Stimulated activated CD4-positive, alpha-beta T cell treated with anti-CD3 and anti-CD28 coated beads, Interleukin-1b, Interleukin-23, amount 100 ng/mL, for 1 hour (primary cell): ENCODE measurements around the gene SMC6.
A peak's percentile ranks its signal among the peaks of the same experiment; 100 is the strongest.

Source experiments
- DNase-seq, 2 donors: peaks; one replicate each; pipeline ENCODE4 v3.0.0-alpha.2; 2020; ENCODE audit warnings: low read depth in 2 of 2

Gene SMC6

DNA sequence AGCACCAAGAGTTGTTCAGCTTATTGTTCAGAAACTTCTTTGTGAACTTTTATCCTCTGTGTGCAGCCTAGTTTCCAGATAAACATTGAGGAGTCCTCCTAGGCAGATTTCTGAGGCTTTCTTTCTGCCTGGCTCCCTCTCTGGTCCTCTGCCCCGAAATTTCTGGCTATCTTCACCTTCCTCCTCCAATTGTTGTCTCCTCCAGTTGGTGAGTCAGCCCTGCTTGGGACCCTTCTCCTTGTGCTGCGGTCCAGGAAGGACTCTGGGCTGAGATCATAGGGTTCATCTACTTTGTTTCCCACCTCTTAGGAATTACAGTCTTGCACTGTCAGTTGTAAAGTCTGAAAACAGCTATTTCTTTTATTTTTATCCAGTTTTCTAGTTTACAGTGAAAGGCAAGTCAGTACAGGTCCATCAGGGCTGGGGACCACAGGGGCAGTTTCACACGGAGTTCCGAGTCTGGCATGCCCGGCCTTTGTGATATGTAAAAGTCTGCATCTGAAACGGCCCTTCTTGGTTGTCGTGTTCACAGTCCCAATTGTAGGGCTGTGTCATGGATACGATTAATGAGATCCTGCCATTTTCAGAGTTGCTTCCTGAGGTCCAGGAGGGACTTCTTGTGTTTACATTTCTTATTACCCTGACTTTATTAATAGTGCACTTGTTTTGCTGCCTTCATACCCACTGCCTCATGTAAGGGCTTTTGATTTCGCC, 100.8 kb downstream of the SMC6 start:
- no peak for DNase-seq

DNA sequence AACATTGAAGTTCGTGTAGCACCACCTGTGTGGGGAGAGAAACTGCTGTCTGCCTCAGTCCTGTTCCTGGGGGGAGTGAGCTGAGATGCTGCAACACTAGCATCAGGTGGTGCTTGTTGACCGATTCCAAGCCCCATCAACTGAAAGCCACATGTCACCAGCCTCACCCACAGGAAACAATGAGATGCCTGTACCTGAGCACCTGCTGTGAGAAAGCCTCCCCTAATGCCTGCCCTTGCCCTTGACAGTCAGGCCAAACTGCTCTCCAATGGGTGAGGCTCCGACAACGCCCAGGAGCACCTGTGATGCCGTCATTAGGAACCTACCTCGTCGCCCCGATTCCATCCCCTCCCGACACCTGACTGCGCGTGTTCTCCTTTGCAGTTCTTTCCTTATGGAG, 104.6 kb downstream of the SMC6 start:
- no peak for DNase-seq

DNA sequence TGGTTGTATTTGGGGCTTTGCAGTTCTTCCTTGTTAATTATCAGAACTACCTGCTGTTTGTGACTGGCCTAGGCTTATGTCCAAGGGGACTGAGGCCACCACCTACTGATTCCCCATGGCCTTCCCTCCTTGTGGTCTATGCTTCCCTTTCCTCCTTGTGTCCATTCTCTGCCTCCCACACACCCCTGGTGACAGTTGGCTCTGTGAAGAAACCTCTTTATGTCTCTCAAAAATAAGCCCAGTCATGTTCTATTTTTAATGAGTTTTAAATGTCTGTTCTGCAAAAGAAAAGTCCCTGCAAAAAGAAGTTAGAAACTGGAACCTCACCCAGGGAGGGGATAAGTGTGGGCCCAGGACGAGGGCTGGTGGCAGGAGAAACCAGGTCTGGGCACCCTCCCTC, 105.0 kb downstream of the SMC6 start:
- DNase-seq = no peak

DNA sequence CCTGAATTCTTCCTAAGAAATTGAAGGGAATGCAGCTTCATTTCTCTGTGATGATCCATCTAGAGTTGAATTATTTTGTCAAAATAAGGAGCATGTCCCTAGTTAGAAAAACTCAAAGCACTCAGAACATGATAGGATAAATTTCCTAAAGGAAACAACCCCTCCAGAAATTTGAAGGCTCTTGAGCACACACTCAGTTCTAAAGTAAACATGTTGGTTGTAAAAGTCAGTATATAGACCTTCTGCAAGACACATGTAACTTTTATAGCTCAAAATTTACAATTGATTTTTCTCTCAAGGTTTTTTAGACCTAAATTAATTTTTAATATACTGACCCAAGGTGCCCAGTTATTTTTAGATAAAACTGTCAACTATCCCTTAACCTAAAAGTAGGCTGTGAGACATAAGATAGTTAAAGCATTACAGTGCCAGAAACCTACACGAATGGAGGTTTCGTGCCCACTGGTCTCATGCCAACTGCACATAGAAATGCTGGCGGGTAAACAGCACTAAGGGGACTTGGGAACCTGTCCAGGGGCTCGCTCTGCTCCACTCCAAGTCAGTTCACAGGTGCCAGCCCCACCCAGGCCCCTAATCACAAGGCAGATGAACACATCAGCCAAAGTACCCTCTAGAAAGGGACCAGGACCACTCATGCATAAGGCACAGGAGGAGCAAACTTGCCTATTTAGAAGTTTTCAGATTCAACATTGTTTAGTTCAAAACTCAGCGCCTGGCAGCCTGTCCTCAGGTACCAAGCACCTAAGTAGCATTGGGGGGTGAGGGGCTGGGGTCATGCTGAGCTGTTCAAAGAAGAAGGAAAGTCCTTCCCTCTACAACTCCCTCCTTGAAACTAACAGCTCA, 106.5 kb downstream of the SMC6 start:
- DNase-seq = no peak

DNA sequence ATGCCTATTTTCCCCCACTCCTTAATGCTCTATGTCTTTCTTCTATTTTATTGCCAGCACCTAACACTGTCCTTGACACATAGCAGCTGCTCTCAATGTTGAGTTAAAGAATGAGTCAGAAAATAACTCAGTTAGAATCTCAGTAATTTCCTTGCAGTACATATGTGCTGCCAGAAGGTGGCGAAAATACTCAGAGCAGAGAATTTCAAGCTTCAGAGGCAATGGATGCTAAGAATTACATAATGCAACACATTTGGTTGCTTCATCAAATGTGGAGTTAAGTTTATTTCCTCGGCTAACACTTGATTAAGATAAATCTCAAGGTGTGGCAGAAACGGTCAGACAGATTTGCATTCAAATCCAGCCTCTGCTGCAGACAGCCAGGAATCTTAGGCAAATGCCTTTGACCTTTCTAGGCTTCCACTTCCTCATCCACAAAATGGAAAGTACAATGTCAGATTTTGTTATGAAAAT, 107.5 kb downstream of the SMC6 start:
- peak in 1 of 2 donors; percentile 3 for DNase-seq

DNA sequence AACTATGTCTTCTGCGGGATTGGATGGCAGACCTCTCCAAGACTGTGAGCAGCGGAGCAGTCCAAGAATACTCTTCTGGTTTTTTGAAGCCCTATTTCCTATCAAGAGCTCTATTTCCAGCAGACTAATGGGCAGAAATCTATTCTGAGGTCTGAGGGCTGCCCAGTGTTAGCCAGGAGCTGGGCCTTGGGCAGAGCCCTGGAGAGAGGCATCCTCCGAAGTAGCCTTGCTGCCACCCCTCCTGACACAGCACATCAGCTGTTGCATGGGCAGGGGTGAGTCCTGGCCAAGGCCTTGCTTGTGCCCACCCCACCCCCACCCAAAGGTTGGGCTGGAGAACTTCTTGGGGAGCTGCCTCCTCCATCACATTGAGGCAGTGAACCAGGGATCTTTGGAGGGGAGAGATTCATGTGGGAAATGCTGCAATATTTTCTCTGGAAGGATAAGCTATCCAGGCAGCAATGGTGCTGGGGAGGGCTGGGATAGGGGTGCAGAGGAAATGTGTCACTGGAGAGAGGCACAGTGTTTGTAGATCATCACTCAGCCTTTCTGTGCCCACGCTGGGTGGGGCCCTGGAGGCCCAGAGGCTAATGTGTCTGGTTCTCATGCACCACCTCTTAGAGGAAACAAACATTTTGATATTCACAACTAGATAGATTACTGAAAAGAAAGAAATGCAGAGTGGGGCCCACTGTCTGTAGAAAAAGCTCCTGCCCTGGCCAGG, 108.5 kb downstream of the SMC6 start:
- no peak for DNase-seq

DNA sequence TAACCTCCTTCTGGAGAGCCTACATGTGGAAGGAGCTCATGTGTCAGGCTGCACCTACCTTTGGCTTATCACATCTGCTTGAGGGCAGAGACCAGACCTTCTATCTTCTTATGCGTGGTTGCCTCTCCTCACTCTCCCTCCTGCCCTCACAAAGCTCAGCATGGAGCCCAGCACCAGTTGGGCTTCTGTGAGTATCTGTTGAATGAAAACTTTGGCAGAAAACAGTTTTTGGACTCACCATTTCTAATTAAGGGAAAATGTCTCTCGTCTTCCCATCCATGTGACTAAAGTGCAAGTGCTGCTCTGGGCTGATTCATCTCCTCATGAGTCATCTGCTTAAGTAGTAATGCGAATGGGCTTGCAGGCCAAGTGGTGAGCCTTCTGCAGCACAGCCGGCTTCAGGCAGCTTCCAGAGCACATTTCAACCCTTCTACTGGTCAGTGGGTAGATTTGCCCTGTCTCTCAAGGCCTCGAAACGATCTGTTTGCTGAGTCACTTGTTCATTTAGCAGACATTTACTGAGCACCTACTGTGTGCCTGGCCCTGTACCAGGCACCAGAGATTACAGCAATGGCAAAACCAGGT, 110.5 kb downstream of the SMC6 start:
- DNase-seq = no peak

DNA sequence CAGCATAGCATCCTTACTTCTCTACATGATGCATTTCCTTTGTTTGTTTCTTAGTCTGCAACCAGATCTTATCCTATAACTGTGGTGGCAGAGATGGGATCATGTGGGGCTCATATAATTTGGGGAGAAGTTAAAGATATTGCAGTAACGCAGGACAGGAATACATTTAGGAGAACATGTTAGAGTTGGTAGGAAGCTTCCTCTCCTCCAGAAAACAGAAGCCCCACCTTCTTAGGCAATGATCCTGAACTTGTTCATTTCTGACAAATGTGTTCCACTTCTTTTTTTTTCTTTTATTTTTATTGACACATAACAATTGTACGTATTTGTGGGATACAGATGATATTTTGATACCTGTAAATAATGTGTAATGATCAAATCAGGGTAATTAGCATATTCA, 113.2 kb downstream of the SMC6 start:
- DNase-seq = no peak

DNA sequence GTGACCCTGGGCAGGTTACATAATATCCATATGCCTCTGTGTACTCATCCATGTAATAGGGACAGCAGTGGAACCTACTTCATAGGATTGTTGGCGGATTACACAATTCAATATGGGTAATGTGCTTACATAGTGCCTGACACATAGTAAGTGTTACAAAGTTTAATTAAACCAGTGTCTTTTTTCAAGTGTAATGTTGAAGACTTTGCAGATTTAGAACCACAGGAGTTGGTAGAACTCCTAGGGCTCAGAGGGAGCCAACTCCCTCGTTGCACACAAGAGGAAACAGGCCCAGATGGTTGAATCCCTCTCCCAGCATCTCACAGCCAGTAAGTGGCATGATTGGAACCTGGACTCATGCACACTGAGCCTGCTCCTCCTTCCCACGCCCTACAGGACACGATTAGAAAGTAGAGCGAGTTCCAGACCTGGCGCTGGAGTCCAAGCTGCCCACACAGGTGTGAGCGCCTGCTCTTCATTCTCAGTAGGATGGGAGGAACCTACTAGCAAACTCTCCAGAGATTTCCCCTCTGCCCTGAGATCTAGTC, 115.3 kb downstream of the SMC6 start:
- DNase-seq = no peak

DNA sequence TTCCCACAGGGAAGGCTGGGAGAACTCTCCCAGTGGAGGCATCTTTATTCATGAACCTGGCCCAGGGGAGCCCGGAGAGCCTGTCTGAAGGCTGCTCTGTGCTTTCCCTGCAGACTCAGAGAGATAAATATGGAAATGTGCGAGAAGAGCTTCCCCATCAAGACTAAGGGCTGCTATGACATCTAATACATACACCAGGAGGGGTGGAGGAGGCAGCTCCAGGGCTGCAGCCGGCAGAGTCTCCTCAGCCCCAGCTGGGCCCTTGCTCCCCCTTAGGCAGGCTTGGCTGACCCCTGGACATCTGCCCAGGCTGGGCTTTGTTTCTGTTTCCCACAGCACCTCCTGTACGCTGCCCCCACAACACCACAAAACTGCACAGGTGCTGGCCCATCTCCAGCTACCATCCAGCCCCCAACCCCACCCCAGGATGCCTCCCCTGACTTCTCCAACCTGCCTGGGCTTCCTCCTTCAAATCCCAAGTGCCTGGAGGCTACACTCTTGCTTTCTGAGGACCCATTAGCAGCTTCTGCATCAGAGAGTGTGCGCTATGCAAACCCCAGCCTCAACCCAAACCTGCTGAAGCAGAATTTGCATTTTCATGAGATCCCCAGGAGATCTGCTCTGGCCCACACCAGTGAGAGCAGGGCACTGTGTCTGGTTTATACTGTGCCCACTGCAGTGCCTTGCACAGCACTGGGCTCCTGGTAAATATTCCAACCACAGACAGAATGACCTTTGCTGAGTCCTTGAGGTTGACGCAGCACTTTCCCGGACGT, 116.3 kb downstream of the SMC6 start:
- no peak for DNase-seq

DNA sequence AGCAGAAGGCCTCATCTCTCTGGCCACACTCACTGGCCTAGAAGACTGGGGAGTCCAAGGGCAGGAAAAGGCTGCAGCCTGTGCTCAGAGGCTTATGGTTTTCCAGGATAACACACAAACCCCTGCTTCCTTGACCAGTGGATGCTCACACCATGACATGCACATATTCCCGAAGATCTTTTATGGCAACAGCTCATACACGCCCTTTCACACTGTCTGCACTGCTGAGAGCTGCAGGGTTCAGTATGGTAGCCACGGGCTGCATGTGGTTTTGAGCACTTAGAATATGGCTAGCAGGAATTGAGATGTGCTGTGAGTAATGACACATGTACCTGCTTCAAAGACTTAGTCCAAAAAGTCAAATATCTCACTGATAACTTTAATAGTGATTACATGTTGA, 117.4 kb downstream of the SMC6 start:
- no peak for DNase-seq

DNA sequence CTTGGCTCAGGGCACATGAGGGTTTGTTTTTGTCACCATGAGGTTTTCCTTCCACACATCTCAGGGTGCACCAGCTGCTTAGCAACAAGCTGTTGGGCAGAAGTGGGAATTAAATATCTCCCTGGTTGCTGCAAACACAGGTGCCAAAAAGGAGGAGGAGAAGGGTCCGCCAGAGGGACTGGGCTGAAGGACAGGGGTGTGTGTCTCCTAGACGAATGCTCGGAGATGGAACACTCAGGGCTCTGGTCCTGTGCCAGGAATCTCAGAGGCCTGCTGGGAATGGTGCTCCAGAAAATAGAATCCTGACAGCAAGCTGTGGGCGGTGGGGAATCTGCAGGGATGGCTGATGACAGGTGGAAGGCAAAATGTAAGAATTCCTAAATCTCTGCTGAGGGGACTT, 118.6 kb downstream of the SMC6 start:
- DNase-seq = no peak

DNA sequence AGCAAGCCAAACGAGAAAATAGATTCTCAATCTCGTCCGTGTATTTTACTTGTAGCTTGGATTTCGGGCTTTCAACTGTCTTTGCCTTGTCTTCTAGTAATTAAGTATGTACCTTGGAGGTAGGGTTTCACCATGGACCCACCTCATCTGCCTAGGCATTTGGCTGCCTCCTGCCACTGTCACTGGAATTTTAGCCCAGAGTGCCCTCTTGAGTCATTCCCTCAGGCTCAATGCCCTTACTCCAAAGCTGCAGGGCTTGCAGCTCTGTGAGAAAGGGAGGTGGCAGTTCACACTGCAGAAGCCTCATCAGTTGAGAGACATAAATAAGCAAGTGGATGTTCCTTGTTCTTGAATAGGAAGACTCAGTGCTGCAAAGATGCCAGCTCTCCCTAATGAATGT, 123.5 kb downstream of the SMC6 start:
- DNase-seq = no peak

DNA sequence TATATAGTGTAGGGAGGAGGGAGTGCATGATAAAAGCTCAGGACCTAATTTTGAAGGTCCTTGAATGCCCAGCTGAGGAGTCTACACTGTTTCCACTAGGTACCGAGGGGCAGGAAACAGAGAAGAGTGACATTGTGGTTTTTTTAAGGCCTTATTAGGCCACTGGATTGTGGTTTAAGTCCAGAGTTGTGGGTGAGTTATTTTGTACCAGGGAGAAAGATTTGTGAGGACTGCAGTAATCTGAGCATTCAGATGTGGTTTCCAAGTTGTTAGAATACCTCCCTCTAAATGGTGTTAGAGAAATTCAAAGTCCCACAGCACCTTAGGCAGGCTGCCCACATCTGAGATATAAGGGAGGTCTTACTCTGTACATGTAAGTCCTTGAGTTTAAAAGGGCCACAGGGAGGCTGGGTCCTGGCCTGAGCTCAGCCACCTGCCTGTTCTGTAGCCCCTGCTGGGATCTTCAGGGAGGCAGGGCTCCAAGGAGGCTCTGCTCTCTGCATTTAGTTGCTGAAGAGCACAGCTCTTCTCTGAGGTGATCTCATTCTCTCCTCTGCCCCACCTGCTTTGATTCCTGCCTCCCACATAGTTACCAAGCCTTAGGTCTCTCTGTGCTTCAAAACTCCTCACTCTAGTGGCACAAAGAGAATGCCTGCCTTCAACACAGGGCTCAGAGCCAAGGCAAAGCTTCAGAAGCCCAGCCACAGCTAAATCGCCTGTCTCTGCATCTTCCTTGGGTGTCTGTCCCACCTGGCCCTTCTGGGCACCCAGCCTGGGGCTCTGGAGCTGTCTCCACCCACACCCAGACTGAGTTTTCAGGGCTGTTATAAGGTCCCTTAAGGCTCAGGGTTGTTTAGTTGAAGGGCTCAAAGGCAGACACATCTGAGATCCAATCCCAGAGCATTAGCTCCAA, 125.0 kb downstream of the SMC6 start:
- no peak for DNase-seq

DNA sequence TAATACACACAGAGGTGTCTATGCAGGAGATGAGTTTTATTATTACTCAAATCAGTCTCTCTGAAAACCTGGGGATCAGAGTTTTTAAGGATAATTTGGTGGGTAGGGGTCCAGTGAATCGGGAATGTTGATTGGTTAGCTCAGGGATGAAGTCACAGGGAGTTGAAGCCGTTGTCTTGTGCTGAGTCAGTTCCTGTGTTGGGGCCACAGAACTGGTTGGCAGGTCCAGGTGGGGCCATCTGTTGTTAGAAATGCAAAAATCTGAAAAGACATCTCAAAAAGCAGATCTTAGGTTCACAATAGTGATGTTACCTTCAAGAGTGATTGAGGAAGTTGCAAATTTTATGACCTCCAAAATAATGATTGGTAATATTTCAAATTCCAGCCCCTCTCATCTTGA, 126.2 kb downstream of the SMC6 start:
- DNase-seq = no peak

DNA sequence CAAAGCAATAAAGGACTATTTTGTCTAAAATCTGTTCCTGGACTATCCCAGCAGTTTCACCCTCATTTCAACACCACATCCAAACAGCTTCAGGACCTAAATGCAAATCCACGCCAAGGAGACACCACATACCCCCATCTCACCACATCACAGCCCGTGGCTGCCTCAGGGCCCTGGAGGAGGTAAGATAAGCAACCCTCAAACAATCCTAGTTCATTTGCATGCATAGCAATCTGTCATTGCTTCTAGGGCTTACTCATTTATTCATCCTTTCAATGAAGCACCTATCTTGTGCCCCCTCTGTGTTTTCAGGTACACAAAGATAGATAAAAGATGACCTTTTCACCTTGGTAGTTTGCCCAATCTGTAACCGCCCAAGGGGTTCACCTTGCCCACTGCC, 126.6 kb downstream of the SMC6 start:
- no peak for DNase-seq

DNA sequence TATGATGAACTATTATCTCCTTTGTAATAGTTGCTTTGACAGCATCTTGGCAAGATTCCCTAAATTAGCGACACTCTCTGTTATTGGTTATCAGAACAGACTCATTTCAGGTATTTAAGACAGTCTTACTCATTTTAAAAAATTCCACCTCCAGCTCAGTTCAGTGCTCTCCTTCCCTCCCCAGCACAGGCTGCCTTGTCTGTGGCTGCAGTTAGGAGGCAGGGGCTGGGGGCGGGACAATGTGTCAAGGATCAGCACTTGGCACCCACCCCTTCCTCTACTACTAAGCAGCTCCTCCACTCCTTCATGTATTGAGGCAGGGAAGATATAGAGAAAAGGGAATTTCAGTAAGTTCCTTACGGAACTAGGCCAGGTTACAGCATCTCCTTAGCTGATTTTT, 128.2 kb downstream of the SMC6 start:
- no peak for DNase-seq

DNA sequence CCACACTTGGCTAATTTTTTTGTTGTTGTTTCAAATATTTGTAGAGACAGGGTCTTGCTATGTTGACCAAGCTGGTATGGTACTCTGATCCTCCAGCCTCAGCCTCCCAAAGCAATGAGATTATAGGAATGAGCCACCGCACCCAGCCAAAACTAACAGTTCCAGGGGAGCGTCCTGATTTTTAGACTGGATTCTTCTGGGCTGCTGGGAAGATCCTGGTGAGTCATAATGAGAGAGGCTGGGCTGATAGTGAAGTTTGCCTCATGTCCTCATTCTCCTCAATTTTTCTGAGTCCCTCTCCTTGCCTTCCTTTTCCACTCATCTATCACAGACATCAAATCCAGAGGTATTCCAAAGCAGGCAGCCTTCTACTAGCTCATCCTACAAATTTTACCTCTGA, 131.8 kb downstream of the SMC6 start:
- DNase-seq = no peak

DNA sequence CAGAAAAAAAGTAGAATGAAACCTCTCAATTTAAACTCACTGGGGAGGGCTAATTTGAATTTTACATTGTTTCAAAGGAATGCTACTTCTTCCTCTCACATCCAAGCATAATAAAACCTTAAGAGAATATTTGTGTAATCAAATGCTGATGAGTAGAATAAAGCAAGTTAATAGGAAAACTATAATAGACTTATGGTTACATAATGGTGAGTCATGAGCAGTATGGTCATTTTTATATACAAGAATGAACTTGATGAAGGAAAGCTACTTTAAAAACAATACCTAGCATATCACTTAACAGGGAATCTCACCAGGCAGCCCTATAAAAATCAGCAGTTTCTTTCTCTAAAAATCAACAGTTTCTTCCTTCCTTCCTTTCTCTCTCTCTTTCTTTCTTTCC, 132.8 kb downstream of the SMC6 start:
- no peak for DNase-seq

DNA sequence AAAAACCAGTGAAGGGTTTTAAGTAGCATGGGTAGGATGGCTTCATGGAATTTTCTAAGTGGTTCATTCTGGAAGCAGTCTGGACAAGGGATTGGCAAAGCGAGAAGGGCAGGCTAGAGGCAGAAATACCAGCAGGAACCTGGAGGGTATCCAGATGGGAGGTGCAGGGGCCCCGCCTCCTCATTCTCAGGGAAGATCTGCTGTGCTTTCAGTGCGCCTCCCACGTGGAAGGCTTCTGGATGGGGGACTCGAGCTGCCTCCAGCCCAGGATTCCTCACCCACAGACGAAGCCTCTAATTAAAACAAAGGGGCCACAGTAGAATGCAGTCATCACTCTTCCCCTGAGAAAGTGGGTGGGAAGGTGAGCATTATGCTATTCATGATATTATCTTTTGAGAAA, 133.3 kb downstream of the SMC6 start:
- DNase-seq = no peak
